NCI-H2081 treated with DMSO at 0.1 percent for 48 hours (cell line): ENCODE measurements around the gene HIGD2B.
"Not testable (repeated sequence)": the region's sequence is repeated elsewhere in the genome, so short reads cannot be mapped to it uniquely, and the experiment has no call there.

Experiments
- DNase-seq: peaks from one replicate; lab custom pipeline; 2025; lab: John Stamatoyannopoulos, UW

The HIGD2B gene, protein sequence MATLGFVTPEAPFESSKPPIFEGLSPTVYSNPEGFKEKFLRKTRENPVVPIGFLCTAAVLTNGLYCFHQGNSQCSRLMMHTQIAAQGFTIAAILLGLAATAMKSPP

DNA sequence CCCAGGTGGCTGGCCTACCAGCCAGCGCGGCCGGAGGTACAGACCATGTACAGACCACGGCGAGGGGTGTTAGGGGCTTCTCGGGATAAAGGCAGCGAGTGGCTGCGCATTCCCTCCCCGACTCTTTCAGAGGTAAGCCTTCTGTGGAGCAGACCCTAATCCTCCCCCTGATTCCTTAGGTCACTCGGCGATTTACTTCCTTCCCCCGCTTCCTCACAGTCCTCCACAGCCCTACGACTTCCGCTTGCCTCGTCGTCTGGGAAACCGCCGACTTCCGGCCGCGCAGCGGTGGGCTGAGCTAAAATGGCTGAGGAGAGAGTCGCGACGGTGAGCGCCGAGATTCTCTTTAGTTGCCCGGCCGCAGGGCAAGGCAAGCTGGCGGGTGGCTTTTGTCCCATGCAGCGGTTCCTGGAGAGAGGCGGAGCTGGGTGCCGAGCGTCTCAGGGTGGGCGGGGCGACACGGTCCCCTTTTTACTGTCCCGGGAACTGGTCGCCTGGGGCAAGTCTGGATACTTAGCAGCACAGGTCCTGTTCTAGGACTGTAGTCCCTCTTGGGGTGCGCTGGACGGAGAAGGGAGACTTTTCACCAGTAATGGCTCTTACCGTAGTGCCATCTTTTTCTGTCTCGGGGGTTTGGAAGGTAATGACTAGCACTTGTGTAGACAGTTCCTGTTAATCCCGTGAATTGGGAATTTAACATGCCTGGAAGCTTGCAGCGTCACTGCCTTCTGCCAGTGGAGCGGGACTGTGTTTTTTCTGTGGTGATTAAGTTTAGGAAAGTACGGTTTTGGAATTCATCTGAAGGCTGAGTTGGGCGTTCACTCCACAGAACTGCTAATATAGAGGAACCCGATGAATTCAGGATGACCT lies at the start of gene HIGD2B, which contains the start of gene BBS4:
TSS of gene HIGD2B (minus strand) at position 258 of the 870 bp plus-strand sequence. CDS start 9,808 bp downstream, outside the sequence.
TSS of gene BBS4 (plus strand) at position 283 of the 870 bp plus-strand sequence. CDS start at position 304, 21 bp downstream.
- no peak for DNase-seq

DNA sequence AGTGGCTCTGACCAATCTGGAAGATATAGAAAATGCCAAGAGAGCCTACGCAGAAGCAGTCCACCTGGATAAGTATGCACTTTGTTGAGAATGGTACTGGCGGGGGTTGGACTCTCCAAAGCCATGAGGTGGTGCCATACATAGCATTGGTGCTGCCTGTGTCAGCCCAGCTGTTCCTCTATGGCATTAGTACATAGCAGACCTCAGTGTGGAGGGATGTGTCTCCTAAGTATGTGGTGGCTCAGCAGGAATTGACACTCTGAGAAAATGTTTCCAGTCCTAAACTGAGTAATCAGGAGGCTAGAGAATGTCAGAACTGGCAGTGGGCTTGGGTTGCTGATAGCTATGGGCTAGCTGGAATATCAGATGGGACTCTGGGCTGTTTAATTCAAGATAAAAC lies 49.1 kb upstream of the HIGD2B start:
- DNase-seq = no peak

DNA sequence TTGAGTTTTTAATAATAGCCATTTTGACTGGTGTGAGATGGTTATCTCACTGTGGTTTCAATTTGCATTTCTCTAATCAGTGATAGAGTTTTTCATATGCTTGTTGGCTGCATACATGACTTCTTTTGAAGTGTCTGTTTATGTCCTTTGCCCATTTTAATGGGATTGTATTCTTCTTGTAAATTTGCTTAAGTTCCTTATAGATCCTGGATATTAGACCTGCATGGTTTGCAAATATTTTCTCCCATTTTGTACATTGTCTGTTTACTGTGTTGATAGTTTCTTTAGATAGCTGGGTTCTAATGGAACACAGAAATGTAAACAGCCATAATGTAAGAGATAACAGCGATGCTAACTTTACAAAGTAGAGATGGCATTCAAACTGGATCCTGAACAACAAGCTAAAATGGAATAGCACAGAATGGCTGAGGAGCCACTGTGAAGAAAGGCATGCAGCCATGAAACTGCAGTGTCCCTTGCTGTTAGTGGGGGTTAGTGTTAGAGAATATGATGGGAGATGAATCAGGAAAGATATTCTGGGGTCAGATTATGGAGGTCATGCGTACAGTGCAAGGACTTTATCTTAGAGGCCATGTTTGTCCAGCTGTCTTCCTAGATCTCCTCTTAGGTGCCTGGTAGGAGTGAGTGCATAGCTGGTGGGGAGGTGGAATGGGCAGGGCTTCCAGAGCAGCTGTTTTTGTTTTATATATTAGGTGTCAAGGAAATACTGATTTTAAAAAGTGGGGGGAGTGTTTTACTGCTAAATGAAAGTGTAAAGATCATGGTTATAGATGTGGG lies 48.2 kb upstream of the HIGD2B start:
- DNase-seq = no peak

DNA sequence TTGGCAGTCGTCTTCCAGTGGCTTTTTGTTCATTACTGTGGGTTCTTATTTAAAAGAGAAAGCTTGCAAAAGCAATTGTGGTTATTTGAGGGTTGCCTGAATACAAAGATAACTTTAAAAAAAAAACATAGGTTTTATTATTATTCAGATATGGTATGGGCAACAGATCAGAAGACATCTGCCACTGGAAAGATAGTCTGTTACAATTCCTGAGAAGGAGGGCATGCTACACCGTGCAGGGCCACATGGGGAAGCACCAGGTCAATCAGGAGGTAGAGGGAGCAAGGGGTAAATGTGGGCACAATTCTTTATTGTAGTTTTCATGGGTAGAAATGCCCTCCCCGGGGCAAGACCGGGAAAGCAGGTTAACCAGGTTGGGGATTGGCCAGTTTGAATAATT lies 46.5 kb upstream of the HIGD2B start:
- no peak for DNase-seq

DNA sequence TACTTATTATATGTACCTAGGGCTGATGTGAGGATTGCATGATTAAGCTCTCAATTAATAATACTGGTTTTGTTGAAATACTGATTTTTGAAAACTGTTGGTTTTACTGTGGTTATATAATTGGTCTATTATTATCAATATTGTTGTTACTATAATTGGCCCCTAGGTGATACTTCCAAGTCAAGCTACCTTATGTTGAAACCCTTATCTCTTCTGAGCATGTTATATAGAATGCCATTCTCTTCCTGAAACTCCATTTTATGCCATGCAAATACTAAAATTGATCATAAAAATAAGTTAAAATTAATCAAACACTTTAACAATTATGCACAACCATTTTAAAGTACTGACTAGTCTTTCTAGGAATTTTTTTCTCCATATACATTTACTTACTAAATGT lies 46.1 kb upstream of the HIGD2B start:
- DNase-seq = no peak

DNA sequence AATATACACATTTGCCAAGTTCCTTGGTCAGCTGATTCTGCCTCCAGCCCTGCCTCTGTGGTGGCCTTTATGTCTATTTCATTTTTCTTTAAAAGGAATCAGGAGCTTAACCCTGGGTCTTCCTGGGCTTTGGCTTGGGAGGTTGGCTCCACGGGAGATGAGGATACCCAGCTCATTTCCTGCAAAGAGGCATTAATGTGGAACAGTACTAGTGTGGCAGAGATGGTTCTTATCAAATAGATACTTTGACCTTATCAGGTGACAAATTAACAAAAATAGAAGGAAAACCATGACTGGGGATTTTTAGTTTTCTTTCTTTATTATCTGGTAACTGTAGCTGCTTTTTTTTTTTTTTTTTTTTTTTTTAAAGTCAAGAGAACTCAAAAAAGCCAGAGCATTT lies 42.8 kb upstream of the HIGD2B start:
- DNase-seq = no peak

DNA sequence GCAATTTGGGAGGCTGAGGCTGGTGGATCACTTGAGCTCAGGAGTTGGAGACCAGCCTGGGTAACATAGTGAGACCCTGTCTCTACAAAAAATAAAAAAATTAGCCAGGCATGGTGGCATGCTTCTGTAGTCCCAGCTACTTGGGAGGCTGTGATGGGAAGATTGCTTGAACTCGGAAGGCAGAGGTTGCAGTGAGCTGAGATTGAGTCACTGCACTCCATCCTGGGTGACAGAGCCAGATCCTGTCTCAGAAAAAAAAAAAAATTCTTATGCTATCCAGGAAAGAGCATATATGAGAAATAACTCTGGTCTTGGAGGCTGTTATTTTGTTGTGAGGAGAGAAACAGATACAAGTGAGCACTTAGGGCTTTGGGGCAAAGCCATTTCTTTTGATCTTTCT lies 42.3 kb upstream of the HIGD2B start:
- not testable (repeated sequence) for DNase-seq

DNA sequence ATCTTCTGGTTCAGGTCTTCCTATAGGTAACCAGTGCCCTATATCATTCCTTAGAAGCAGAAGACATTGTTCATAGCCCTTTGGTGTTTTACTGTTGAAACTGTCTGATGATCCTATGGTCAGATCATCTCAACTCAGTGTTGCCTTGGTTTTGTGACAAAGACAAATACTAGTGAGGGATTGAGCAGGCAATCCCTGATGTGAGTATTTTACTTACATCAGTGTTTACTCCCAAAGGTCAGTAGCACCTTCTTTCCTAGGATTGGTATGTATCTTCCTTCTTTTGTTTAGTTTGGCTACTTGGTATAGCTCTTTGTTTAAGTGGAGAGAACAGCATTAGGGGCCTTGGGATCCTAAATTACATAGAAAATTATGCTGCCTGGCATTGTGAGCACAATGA lies 41.2 kb upstream of the HIGD2B start:
- DNase-seq = no peak

DNA sequence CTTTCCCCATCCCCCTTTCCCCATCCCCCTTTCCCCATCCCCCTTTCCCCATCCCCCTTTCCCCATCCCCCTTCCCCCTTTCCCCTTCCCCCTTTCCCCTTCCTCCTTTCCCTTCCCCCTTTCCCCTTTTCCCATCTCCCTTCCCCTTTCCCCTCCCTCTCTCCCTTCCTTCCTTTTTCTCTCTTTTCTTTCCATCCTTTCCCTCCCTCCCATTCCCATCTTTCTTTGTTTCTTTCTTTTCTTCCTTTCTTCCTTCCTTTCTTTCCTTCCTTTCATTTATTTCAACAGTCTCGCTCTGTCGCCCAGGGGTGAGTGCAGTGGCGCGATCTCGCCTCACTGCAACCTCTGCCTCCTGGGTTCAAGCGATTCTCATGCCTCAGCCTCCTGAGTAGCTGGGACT lies 39.9 kb upstream of the HIGD2B start:
- DNase-seq = not testable (repeated sequence)

DNA sequence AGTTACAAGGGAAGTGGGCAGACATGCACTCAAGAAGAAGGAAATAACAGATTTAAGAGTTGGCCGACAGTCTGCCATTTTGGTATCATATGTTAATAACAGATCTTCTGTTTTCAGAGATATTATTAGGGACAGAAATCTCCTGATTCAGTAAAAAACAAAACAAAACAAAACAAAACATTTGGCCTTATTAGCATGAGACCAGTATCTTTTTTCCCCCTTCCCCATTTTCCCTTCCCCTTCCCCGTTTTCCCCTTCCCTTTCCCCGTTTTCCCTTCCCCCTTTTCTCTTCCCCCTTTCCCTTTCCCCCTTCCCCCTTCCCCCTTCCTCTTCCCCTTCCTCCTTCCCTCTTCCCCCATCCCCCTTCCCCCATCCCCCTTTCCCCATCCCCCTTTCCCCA lies 39.5 kb upstream of the HIGD2B start:
- DNase-seq = no peak

DNA sequence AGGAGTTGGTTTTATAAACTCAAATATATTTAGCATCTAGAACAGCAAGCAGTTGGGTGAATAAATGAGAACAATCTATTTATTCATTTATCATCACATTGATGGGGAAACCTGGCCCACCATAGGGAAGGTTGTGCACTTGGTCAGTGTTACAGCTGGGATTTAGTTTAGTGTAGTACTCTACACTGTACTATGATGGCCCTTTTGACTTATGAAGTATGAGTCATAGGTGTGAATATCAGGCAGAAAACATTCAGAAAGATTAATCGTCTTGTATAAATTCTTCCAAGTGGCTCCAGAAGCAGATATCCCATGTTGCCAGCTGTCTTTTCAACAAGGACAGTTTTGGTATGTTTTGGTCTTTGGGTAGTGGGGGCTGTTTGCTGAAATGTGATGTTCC lies 38.0 kb upstream of the HIGD2B start:
- no peak for DNase-seq

DNA sequence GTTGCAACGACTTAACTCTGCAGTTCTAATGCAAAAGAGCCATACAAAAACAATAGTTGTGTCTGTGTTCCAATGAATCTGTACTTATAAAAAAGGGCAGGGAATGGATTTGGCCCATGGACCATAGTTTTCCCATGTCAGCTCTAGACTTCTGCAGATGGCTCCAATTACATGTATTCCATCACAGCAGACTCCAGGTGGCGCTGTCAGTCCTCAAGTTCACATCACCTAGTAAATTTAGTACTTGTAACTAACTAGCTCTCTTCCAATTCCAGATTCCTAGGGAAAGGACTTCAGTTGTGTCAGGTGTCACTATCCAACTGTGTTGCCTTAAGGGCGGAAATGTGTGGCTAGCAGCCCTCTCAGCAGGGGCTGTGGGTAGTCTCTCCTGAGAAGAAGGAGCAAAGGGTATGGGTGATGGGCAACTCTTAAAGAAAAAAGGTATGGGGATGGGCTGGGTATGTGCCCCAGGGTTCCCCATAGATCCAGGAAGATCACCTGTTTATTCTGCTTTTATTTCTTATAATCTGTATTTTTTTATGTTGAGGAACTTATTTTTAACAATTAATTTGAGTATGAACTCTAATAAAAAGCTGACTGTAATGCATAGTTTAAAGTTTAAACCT lies 36.2 kb upstream of the HIGD2B start:
- DNase-seq = peak; percentile 5

DNA sequence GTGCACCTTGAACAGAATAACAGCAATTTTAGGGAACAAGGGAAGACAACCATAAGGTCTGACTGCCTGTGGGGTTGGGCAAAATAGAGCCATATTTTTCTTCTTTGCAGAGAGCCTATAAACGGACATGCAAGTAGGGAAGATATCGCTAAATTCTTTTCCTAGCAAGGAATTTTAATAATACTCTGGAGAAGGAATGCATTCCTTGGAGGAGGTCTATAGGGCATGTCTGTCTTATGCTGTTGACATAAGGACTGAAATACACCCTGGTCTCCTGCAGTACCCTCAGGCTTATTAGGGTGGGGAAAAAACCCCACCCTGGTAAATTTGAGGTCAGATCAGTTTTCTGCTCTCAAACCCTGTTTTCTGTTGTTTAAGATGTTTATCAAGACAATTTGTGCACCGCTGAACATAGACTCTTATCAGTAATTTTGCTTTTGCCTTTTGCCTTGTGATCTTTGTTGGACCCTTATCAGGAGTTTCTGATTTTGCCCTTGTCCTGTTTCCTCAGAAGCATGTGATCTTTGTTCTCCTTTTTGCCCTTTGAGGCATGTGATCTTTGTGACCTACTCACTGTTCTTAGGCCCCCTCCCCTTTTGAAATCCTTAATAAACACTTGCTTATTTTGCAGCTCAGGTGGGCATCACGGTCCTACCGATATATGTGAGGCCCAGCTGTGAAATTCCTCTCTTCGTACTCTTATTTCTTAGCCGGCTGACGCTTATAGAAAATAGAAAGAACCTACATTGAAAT lies 22.7 kb upstream of the HIGD2B start:
- DNase-seq = not testable (repeated sequence)

DNA sequence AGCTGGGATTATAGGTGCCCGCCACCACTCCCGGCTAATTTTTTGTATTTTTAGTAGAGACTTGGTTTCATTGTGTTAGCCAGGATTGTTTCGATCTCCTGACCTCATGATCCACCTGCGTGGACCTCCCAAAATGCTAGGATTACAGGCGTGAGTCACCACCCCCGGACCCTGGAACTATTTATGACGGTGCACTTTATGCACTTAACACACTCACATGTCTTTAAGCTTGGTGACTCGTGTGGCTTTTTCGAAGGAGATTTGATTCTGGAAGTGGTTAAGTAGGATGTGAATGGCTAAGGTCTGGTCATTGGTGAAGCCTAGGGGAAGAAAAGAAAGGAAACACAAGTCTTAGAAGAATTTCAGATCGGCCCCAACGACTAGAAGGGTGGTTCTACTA lies 20.3 kb upstream of the HIGD2B start:
- DNase-seq = no peak

DNA sequence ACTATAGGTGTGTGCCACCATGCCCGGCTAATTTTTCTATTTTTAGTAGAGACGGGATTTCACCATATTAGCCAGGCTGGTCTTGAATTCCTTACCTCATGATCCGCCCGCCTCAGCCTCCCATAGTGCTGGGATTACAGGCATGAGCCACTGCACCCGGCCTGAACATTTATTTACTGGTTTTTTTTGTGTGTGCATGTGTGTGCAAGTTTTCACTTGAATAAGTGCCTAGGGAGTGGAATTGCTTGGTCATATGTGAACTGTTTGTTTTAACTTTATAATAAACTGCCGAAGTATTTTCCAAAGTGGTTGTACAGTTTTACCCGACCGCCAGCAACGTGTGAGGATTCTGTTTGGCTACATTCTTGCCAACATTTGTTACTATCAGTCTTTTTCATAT lies 14.1 kb upstream of the HIGD2B start:
- no peak for DNase-seq

DNA sequence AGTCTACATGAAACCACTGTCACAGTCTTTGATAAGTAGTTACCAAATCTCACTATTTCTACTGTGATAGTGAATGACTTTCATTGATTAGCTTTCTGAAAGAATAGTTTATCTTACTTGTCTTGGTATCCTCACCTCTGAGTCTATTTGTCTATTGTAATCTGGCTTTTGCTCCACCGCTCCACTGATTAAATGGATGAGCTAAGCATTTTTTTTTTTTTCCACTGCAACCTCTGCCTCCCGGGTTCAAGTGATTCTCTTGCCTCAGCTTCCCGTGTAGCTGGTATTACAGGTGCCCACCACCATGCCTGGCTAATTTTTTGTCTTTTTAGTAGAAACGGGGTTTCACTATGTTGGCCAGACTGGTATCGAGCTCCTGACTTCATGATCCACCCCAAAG lies 13.0 kb upstream of the HIGD2B start:
- DNase-seq = no peak

DNA sequence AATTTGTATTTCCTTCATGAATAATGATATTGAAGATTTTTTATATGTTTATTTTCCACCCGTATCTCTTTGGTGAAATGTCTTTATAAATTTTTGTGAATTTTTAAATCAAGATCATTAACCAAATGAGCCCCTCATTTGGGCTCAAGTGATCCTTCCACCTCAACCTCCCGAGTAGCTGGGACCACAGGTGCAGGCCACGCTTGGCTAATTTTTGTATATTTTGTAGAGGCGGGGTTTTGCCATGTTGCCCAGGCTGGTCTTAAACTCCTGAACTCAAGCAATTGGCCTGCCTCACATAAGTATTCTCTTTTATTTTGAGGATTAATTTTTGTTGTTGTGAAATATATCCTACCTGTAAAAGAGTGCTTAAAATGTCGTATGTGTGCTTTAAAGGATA lies 5.0 kb upstream of the HIGD2B start:
- DNase-seq = no peak

DNA sequence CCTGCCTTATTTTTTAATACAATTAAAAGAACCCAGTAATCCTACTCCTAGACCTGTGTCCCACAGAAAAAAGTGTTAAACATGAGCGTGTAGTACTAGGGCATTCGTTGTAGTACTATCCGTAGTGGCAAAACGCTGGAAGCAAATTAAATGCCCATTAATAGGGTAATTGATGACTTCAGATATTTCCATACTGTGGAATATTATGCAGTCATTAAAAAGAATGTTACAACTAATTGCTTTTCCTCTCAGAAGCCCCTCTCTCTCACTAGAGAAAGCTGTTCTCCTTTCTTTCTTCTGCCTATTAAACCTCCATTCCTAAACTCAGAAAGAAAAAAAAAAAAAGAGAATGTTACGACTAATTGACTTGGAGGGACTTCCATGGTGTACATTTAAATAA lies 2.7 kb upstream of the HIGD2B start:
- no peak for DNase-seq

DNA sequence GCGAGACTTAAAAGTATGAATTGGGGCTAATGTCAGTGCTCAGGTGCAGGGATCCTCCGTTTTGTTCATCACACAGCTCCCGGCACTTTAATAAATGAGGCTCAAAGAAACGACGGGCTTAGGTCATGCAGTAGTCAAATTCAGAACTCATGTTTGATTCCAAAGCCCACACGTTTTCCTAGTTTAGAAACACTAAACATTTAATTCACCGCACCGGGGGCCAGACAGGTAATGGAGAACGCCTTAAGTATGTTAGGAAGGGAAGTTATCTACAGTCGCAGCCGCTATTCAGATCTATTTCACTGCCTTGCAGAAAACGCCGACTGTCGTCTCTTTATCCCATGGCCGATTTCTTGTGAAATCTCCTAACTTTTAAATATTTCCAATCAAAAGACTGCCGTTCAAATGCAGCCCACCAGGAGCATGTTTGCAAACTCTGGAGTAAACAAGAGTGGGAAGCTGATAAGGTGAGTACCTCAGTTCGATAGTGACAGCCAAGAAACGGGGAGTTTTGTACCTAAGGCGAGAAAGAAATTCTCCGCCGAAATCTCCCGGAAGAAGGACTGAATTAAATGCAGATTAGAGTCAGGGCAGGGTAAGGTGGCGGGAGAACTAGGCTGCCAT lies 569 bp downstream of the HIGD2B start:
- no peak for DNase-seq

DNA sequence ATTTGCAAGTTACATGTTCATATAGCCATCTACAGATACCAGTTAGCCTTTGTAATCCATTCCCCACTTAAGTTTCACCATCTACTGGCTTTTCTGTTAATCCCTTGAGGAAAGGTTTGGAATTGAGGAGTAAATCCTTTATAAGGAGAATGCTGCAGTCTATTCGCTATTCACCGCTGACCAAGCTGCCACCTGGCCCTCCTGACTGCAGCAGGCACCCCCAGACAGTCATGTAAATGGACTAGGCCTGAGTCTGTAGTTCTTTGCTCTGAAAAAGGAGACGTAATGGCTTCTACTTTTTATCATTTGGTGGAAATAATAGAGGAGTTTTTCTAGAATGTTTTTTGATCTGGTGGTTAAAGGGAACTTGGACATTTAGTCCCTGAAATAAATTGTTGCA lies 3.2 kb downstream of the HIGD2B start:
- no peak for DNase-seq

DNA sequence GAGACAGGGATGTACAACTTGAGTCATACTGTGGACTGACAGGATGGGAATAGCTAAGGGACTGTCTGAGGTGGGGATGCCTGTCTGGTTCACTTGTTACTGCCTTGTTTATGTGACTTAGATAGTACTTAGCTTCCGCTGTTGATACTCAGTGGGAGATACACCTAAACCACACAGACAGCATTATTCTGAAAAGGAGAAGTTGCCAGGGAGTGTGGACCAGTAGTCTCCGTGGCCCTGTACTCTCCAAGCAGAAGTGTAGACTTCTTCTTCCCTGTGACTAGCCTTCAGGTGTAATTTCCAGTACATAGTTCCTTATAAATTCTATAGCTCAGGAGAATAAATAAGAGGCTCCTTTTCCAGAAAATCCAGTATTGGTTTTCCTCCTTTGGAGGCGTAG lies 5.1 kb downstream of the HIGD2B start:
- DNase-seq = no peak
